SK-MEL-5 (cell line): ENCODE data around the gene ARID5B. TPM values are rescaled to one million over a fixed set of nuclear protein-coding genes. Genes with fewer than 3 reads are reported as not detected.

Experiments used
- DNase-seq: peaks from one replicate; pipeline ENCODE4 v3.0.0-alpha.2; 2016; ENCODE audit warnings: low read depth, low spot score
- in situ Hi-C: cut with HindIII; loops from 2 replicates; pipeline ENCODE4 v1.10.0; 2016; ENCODE audit warnings: low sequenced_read_pairs, high pct_unique_total_duplicates, low pct_unique_long_range_greater_than_20kb
- total RNA-seq: library from RNA; depleted of rRNA; stranded (reverse); fragments of >200 nt; shearing (Covaris generic); gene quantifications from 2 replicates; pipeline ENCODE4 v1.2.3, GENCODE V29; 2014

The ARID5B gene
- total RNA-seq, 1 experiment from 2014 or later: 17.5 TPM

DNA sequence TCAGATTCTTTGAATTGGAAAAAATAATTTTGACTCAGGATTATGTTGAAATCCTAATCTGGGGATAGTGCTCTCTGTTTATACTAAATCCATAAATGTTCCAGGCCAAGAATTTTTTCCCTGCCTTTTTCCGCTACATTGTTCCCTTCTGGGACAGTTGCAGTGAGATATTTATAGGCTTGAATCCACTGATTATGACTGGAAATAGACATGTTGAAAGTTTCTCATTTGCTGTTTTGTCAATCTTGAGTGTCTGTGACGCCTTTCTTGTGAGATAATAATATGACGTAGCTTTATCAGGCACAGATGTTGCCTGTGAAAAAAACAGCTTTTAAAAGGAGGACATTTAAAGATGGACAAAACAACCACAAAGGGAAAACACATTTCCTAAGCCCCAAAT is 155.9 kb downstream of the ARID5B start:
- in situ Hi-C loops: no loop called here

DNA sequence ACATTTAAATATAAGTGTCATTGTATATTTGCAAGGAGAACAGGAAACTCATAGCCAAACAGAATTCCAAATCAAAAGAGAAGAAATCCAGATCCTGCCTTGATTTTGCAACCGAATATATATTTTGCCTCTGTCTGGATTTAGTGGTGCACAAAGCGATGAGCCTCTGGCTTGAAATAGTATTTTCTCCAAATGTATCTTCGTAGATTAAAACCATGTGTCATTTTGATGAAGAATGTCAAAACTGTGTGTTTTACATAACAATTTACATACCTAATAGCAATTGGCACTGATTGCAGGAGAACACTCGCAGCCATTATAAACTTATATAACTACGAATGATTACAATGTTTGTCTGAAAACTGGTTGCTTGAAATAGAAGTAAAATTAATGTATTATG is 156.4 kb downstream of the ARID5B start:
- in situ Hi-C loops: no loop called here
- no peak for DNase-seq

More for the DNA sequence above, 155.9 kb downstream of the ARID5B start:
- DNase-seq: no peak

DNA sequence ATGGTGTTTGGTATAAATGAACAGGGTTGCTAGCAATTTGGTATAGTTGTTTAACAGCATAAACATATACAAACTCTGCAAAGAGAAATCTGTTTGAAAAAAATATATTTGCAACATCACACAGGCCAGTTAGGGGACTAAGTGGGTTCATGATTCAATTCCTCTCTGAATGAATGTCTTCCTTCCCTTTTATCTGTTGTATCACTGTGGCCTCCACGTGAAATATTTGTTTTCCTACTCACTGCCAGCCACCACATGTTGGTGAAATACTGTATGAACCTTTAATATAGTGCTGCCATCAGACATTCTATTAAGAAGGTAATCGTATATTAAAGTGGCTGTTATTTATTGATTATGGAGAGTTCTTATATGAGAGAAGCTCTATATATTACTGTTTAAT is 157.0 kb downstream of the ARID5B start:
- in situ Hi-C loops: no loop called here
- no peak for DNase-seq

DNA sequence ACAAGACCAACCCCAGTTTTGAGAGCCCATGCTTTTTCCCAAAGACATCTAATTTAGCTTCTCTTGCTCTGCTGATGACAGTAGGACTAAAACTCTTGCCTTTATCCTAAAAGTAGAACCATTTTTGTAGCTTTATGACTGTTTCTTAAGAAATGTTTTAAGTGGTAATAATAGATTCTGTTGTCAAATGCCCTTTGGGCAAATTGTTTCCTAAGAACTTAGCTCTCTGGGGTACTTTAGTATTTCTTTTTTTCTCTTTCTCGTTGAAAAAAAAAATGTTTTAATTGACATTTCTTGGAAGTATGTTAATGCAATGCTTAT is 157.4 kb downstream of the ARID5B start:
- in situ Hi-C loops: no loop called here

DNA sequence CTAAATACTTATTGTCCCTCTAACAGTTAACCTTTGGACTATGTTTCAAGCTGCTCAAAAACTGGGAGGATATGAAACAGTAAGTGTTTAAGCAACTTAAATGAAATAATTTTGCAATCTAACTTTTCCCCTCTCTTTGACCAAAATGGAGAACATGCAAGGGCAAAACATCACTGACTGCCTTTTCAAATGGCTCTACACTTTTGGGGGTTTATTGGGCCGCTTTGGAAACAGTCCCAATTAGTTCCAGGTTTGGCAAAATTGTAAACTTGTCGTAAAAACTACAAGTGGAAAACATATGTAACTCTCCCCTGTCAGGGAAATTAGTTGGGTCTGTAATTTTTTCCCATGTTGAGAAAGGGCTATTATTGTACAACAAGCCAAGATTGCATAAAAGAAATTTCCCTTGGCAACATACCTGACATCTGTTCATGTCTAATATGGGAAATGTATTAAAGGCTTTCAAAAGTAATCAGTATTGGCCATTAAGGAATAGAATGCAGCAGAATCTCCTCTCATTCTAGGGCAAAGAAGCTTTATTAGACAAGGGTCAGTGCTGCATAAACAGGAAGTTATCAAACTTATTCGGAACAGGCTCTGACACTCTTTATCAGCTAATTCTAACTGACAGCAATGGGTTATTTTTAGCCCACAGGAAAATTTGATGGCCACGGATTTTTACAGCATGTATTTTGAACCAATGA is 157.9 kb downstream of the ARID5B start:
- in situ Hi-C loops: no loop called here
- DNase-seq: no peak

More for the DNA sequence above, 157.4 kb downstream of the ARID5B start:
- no peak for DNase-seq

DNA sequence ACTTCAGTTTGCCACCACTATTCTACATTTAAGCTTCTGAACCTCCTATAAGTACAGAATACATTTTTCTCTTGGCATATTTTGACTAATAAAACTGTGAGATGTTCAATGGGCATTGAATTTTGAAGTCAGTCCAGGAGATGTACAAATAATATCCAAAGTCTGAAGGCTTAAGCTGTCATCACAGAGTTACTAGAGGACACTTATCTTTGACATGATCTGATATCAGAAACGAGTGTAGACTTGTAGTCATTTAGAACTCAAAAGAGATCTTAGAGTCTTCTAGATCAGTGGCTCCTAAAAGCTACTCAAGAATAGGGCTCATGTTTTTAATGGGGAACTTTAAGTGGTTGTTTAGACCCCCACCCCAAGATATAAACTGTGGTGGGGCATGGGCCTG is 160.5 kb downstream of the ARID5B start:
- in situ Hi-C loops: no loop called here
- no peak for DNase-seq

DNA sequence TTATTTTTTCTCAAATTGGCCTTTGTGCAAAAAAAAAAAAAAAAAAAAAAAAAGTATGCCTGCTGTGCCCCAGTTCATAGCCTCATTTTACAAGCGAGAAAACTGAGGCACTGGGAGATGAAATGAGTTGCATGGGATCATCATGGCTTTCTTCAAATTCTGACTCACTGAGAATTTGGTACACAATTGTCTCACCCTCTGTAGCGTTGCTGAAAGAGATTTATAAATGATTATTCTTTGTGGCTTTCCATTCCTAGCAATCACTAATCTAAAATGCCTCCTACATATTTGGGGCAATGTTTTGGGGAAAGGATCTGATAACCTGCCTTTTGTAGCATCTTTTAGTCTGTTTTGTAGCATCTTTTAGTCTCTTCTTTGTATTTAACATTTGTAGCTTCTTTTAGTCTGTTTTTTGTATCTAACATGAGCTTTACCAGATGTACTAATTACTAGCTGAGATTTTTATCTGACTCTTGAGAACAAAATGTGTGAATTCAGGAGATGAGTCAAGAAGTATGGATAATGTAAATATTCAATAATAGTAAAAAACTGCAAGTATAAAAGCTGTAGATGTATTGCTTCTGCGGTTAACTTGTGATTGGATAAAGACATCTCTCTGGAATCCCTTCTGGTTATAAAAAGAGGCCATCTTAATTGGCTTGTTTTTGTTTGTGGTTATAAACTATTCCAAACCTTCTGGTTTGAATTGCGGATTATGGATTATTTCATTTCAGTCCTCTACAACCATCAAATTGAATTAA is 161.4 kb downstream of the ARID5B start:
- in situ Hi-C loops: no loop called here
- DNase-seq: no peak

DNA sequence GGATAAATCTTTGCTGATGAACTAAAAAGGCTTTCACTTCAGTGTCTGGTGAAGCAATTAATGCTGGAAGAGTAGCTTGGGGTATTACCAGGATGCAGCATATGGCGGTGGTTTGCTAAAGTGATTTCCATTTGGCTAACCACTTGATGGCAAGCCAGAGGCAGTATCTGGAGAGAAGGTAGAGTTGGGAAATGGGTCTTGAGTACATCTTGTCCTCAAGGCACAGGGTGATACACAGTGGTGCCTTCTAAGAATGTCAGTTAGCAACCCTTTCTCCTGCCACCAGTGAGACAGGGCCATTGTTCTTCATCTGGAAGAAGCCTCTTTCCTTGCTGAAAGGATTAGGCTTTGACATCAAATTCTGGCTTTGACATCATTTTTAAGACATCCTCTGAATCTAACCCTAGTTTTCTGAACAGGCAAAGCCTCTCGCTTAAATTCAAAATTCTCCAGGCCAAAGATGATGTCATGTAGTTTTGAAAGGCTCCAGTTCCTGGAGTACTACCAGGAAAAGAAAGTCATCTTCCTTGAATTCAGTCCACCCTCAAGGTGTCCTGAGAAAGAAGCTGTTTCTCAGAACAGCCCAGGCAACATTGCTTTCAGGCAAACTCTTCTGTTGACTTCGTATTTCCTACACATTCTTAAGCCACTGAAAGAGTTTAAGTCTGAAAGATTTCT is 162.4 kb downstream of the ARID5B start:
- in situ Hi-C loops: no loop called here
- no peak for DNase-seq

DNA sequence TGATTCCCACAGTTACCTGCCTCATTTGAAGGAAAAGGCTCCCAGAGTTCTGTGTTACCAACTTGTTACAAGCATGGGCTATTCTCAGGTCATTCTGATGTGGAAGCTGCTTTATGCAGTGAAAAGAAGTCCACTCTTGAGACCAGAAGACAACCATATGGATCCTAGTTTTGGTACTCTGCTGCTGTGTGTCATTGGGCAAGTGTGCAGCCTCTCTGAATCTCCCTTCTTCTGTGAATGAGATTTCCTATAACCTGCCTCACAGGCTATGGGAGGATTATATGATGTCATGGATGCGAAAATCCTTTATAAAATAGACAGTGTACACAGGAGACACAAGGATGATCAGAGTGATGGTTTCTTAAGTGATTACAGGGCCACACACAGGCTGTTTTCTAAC is 166.1 kb downstream of the ARID5B start:
- no peak for DNase-seq
- in situ Hi-C loops: no loop called here

DNA sequence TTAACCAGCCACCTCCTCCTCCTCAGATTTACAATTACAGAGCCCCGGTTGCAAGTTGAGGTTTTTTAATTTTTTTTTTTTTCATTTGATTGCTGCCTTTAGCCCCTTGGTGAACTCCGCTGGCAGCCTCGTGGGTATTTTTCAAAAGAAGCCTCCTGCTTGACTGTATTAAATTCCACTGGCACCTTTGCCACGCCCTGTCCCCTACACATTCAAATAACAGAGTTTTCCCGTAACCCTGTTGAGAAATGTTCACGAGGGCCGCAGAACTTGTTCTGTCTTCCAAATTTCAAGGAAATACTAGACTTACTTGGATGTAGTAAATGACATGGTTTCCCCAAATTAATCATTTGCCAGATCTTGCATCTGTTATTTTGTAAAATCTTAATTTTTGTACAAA is 167.0 kb downstream of the ARID5B start:
- in situ Hi-C loops: no loop called here
- no peak for DNase-seq

DNA sequence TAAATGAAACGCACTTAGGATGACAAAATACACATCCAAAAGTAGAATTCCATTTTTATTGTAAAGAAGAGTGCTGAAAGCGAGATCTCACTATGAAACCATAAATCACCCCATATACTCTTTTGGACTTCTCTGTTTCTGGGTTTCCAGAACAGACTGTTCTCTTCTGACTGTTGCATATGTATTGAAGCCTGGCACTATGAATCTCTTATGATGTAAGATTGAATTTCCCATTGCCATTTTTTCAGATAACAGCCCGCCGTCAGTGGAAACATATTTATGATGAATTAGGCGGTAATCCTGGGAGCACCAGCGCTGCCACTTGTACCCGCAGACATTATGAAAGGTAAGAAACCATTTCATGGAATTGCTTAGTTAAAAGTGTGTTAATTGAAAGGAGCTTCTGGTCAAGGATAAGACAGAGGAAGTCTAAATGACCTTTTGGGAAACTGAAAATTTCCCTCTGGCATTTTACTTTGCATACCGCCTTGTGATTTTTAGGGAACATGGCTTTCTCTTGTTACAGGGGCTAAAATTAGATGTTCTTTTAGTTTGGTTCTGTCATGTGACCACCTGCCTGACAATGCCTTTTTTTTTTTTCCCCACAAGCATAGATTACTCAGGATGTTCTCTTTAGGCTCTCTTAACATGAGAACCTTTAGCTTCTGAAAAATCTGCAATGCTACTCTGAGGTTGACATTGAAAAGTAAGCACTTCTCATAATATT is 168.1 kb downstream of the ARID5B start:
- peak; percentile 78 for DNase-seq
- in situ Hi-C loops: no loop called here

DNA sequence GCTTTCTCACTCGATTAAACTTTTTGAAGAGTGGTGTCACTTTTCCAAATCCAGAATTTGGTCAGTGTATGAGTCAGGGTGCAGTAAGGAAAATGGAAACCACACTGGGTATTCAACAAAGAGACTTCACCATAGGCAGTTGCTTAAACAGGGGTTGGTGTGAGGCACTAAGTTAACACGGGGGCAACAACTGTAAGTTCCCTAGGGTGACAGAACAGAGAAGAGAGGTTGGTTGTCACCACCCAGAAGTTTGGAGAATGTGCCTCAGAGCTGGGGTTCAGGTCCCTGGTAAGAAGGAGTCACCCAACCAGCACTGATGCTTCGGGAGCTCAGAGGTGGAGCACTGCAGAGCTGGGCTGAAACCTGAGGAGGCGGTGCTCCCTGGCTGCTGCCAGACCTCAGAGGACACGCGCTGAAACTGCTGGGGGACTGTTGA is 170.4 kb downstream of the ARID5B start:
- in situ Hi-C loops: no loop called here
- DNase-seq: no peak

DNA sequence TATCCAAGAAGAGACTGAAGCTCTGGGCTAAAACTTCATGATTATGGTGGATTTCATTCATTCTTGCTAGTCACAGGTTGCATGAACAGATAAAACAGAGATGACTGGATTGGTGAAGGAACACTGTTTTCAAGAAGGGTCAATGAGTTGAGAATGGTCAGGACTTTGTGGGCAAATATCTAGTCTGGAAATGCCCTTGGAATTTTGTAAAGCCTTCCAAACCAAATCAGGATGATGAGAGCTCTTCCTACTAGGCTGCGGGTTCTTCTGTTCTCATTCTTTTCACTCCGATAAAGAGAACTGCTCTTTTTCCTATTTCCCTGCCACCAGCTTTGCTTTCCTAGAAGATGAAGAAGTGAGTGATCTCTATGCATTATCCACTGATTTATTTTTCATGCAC is 171.4 kb downstream of the ARID5B start:
- in situ Hi-C loops: no loop called here
- DNase-seq: no peak

DNA sequence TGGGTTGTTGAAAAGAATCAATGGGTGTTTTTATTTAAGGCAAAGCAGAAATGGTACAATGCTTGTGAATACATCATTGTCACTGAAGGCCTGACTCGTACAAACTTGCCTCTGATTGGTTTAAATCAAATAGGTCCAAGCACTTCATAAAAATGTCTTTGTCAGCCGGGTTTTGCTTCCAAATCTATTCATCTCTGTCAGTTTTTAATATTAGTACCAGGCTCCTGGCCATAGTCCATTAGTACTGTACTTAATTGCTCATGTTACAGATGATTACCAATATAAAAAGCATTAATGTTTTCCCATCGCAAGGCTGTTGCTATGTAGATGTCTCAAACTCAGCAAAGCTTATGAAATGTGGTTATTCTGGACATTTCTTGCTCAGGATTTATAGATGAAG is 171.9 kb downstream of the ARID5B start:
- peak; percentile 49 for DNase-seq
- in situ Hi-C loops: no loop called here

DNA sequence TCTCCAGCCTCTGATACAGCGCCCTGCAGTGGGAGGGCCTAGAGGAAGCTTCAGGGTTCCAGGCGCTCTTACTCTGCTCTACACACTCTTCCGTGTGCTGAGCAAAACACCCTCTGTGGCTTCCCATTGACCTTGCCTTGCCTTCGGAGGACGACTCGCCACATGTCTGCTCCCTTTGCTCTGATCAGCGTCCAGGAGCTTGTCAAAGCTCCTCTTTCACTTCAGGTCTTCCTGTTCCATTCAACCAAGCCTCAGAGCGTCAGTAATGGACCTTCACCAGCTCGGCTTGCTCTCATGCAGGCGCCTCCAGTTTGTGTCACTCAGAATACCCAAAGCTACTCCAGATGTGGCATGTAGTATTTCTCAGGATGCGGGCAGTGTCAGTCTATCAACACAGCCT is 173.9 kb downstream of the ARID5B start:
- in situ Hi-C loops: no loop called here
- no peak for DNase-seq

DNA sequence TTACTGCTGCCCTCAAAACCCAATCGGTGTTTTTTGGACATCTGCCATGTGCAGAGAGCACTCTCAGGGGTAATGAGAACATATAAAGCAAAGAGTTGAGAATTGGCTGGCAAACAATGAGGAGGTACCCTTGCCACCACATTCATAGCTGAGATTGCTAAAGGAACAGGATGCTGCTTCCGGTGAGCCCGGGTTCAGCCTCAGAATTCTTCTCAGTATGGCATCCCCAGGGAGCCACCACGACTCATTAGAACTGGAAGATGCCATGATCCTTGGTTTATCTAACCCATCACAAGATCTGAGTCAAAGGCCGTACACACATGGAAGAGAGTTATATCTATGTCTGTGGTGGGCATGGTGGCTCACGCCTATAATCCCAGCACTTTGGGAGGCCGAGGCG is 174.4 kb downstream of the ARID5B start:
- DNase-seq: no peak
- in situ Hi-C loops: no loop called here

DNA sequence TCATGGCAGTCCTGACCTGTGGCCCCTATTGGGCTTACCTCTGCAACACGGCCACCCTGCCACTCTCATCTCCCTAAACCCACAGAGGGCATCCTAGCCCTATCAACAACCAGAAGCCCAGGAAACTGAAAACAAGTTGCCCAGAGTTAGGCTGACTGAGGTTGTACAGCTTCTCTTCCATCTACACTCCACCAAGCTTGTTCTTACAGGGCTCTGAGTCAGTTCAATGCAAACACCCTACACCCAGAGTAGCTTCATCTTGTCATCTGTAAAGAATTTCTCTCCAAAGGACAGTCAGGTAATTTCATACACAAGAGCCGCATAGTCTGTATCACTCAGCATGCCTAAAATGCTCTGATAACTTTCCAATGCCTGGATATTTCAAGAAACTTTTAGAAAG is 175.4 kb downstream of the ARID5B start:
- peak; percentile 39 for DNase-seq
- in situ Hi-C loops: no loop called here

DNA sequence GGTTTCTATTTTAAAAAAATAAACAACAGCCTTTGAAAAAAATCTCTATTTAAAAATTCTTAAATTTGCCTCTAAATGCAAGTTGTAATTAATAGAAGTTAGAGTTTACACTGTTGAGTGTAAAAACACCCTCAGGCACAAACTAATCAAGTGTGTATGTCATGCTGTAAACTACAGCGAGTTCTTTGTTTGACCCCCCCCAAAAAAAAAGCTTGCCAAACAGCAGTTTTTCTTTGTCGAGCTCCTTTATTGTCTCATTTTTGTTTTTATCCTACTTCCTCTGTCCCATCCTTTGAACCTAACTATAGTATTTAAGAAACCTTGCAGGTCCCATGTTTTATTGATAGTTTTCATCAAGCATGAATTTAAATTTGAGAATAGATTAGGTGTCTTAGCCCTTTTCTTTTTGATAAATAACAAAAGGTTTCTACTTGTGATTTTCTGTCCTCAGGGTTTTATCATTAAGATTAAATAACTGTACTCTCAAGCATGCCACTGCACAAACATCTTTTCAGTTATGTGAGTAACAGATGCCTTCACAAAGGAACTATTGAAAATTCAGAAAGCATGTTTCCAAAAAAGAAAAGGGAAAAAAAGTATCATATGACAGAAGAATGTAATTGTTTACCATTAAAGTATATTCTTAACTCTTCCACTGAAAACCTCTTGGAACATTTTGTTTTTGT is 176.0 kb downstream of the ARID5B start:
- in situ Hi-C loops: no loop called here
- DNase-seq: peak; percentile 57
